HG03097 (cell line): Measurements from ENCODE around the gene WIZ.

Experiments
- ATAC-seq: cut with Tn5 transposase; IDR thresholded peaks from one replicate; pipeline ENCODE4 v1.9.1; 2021; ENCODE audit not compliant: unreplicated experiment, low FRiP score

Gene WIZ

GRCh38 chr19:15466851-15467733 lies 17.3 kb upstream of the WIZ start:
- ATAC-seq = peak; percentile 58

DNA sequence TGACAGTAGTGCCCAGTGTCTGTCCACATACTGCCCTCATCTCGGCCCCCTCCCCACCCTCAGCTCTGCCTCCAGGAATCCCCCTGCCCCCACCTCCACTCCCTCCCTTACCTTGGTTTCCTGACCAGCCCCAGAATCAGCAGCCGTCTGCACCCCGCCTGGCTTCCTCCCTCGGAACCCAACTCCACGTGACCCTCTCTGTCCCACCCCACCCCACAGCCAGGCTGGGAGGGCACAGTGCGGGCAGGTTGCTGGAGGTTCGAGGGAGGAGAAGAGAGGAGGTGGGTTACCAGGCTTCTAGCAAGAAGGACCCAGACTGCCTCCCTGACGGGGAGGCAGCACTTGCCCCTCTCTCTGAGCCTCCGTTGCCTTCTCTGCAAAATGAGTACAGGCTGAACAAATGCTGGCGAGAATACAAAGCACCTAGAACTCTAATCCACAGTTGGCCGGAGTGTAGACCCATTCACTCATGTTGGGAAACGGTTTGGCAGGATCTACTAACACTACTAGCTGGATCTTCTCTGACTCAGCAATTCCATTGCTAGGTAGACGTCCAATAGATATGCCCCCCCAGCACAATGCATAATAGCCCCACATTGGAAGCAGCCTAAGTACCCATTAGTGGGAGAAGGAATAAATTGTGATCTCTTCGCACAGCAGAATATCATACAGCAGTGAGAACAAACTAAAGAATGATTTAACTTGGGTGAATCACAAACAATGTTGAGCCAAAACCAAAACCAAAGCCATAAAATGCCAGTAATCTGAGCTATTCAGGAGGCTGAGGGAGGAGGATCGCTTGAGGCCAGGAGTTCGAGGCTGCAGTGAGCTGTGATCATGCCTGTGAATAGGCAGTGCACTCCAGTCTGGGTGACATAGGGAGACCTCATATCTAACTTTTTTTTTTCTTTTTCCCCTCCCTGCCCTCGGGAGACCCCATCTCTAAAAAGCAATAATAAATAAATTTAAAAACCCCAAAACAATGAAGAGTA lies 14.9 kb upstream of the WIZ start, which contains the start of gene RASAL3:
Gene RASAL3, minus strand, starts transcription at position 151 of the 992 bp plus-strand sequence. CDS start 186 bp downstream, outside the sequence.
- ATAC-seq = no peak

GRCh38 chr19:15463861-15464371 lies 14.2 kb upstream of the WIZ start:
- peak; percentile 38 for ATAC-seq

GRCh38 chr19:15461694-15462093 lies 11.9 kb upstream of the WIZ start:
- no peak for ATAC-seq

- ATAC-seq = no peak
These were observed 8.1 kb upstream of the WIZ start for GRCh38 chr19:15457701-15458484.

DNA sequence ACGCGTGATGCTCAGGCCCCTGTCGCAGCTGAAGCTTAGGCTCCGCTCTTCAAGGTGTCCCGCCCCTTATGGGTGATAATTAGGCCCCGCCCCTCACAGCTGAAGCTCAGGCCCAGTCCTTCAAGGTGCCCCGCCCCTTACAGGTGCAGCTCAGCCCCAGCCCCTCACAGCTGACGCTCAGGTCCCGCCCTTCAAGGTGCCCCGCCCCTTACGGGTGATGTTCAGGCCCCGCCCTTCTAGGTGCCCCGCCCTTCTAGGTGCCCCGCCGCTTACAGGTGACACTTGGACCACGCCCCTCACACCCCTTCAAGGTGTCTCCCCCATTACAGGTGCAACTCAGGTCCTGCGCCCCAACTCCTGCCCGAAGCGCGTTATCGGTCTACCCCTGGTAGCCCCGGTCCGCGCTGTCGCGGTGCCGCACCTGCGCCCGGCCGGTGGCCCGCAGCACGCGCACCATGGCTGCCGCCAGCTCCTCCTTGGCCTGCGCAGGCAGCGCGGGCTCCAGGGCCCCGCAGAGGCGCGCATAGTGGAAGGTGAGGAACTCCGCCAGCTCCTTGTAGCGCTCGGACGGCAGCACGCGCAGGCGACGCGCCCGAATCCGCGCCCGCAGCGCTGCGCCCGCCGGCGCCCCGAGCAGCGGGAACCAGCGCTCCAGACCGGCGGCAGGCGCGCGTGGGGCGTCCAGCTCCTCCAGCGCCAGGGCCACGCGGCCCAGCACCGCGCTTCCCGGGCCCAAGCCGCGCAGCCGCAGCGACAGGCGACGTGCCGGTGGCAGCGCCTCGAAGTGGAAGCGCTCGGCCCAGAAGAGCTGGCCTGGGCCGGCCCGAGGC lies 7.3 kb upstream of the WIZ start:
- ATAC-seq = no peak

- no peak for ATAC-seq
These were observed 6.7 kb upstream of the WIZ start for GRCh38 chr19:15456441-15456840.

DNA sequence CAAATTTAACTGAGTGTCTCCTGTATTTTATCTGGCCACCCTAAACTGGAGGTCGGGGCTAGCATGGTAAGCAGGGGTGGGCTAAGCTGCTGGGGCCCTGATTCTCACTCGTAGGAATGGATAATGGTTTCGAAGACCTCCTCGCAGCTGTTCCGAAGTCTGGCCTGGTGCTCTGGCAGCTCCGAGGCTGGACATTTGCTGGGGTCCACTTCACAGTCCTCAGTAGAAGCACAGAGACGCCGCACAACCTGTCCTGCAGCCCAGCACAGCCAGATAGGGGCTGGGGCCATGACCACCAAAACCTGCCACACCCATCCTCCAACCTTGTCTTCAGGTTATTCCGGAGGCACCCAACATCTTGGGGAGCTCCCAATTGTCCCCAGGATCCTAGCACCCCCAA lies 6.2 kb upstream of the WIZ start:
- no peak for ATAC-seq

DNA sequence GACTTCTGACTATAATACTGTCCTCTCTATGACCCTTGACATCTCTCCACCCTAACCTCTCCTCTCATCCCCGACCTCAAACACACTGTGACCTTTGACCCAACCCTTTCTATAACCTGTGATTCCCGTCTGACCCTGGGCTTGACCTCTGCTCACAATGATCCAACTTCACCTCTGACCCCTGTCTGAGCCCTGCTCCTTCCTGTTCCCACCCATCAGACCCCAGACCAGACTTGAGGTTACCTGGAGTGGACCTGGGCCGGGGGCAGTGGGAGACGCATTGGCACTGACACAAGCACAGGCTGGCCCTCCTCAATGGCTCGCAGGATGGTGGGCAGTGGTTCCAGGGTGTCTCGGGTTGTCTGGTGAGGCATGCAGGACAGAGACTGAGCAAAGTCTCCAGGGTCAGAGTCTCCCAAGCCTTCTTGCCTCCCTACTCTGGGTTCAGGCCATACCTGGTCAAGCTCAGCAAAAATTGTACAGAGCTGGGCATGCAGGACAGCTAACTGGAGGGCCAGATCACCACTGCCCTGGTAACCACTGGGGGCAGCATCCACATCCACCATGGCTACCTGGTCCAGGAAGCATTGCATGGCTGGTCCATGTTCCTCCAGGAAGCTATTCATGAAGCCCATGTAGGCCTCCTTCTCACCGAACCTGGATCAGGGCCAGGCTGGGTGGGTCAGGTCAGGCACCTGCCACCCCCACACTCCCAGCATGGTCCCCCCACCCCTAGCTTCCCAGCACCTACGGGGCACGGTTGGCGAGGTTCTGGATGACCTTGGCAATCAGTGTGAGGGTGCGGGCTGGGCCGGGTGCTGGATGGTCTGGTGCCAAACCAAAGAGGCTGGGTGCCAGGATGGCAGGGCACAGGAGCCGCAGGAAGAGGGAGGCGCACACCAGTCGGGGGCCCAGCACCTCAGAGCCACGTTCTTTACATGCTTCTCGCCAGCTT lies 4.4 kb upstream of the WIZ start:
- no peak for ATAC-seq

DNA sequence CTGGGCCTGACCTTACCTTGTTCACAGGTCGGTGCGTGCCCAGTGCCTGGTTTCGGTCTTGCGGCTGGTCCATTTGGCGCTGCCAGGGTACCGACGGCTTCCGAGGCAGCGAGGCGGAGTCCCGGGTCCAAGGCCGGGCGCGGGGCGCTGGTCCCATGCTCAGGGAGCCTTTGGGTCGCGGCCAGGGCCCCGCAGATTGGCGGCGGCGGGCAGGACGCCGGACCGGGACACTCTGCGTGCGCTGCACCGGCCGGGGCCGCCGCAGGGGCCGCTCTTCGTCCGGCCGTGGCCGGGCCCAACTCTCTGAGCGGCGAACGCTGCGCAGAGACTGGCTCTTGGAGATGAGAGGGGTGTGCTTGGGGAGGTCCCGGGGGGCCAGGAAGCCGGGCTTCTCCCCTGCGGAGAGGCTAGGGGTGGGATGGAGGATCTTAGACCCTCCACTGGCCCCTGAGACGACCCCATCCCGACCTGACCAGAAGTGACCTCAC lies 3.4 kb upstream of the WIZ start:
- no peak for ATAC-seq

DNA sequence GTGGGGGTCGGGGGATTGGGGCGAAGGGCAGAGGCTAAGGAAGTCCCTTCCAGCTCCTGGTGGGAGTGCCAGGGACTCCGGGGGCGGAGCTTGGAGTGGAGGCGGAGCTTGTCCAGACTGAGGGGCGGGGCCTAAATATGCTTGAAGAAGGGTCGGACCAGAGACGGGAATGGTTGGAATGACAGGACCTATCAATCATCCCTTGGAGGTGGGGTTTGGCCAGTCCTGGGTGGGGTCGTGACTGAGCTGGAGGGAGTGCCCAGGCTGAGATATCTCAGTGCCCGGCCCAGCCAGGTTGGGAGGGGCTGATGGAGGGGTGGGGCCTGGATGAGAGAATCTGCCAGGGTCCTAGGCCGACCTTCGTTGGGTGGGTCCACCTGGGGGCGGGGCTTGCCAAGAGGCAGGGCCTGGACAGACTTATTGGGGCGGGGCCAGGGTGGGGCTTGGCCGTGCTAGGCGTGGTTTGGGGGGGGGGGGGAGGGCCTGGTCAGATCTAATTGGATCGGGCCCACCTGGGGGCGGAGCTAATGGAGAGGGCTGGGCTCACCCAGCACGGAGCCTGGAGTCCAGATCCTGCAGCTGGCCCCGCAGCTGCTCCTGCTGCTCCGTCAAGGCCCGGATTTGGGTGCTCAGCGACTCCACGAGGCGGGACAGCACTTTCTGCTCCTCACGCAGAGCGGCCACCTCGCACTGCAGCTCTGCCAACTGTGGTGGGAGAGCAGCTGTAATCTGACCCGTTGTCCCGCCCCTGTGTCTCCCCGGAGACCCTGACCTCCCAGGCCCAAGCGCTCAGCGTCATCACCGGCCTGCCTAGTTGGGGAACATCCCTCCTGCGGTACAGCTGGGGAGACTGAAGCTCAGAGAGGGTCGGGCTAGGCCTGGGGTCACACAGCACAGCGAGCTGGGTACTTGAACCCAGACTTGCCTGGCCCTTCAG lies 2.6 kb upstream of the WIZ start:
- no peak for ATAC-seq

- no peak for ATAC-seq
These were observed 753 bp upstream of the WIZ start for GRCh38 chr19:15450528-15450890.

- ATAC-seq = no peak
These were observed 757 bp downstream of the WIZ start for GRCh38 chr19:15448778-15449619.

- no peak for ATAC-seq
These were observed 1.5 kb downstream of the WIZ start for GRCh38 chr19:15448044-15448777.

- ATAC-seq = no peak
These were observed 2.7 kb downstream of the WIZ start for GRCh38 chr19:15447057-15447456.
